HG03280 (cell line): ENCODE results near the gene NPTXR.

Source experiments
- ATAC-seq: cut with Tn5 transposase; IDR thresholded peaks from one replicate; pipeline ENCODE4 v1.9.1; 2021; ENCODE audit warnings: mild to moderate bottlenecking, moderate library complexity; ENCODE audit not compliant: unreplicated experiment

The NPTXR gene

GRCh38 chr22:38799265-38800002 lies 44.4 kb downstream of the NPTXR start:
- no peak for ATAC-seq

DNA sequence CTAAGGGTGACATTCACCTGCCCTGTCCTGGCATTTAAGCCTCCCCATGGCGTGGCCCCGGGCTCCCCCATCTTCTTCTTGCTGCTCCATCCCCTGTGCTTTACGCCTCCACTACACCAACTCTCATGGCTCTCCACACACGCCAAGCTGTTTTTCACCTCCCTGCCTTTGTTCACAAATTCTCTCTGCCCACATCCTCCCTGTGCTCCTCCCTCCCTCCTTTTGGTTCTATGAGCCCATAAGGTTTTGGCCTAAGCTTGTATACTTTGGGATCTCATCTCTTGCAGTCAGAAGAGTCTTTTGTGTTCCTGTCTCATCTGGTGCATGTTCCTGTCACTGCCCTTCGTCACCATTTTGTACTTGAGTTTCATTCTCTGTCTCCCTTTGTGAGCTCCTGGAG lies 45.3 kb downstream of the NPTXR start:
- ATAC-seq = no peak

GRCh38 chr22:38796262-38796957 lies 47.4 kb downstream of the NPTXR start:
- no peak for ATAC-seq

DNA sequence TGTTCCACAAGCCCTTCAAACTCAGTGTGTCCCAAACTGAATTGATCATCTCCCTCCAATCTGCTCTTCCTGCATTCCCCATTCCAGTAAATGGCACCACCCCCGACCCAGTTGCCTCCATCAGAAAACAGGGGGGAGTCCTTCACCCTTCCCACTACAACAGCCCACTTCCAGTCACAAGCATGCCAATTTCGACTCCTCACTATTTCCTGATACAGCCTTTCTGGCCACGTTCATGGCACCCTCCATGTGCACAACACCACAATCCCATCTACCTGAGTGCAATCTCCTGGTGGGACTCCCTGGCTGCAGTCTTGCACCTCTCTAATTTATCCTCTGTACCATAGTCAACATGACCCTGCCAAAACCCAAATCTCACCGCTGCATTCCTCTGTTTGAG lies 48.3 kb downstream of the NPTXR start:
- ATAC-seq = no peak

DNA sequence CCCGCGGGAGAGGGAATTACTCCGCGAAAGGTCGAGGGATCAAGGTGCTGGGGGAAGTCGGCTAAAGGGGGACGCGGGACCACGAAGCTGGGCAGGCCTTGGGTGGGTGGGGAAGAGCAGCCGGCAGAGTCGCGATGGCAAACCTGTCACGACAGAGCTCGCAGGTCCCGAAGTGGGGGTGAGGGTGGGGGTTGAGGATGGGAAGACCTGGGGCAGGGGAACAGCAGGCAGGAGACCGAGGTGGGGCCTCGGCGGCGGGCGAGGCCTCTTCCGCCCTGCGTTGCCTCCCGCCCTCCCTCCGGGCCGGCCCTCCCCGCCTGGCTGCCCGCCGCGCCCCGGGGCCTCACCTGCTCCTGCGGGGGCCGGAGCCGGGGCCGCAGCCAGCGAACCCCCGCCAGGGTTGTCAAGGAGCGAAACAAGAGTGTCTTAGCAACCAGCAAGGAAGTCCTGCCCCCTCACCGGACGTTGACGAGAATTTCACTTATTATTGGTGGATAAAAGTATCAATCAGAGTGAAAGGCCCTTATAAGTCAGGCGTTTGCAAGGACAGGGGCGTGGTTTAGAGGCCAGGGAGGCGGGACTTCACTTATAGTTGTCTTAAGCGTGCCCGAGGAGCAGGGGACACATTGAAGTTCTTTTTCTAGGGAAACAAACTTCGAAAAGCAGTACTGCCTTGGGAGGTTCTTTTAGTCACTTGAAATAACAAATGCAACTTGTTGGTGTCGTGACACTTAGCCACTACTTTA lies 49.9 kb downstream of the NPTXR start, which contains the start of gene DNAL4:
Gene DNAL4, minus strand, starts transcription at position 423 of the 746 bp plus-strand sequence. CDS start 11,412 bp downstream, outside the sequence.
- ATAC-seq = peak; percentile 98

DNA sequence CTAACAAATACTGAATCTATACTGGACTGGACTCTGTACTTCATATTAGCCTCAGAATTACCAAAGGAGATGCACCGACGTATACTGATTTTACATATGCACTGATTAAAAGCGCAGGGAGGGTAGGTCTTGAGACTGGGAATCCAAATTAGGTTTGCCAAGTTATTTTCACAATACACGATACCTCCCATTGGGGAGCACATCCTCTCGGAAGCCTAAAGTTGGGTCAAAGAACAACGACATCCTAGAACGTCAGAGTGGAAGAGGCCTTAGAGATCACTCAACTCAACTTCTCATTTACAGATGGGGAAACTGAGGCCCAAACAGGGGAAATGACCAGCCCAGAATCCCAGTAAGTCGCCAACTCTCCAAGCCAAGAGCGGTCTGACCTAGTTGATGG lies 50.5 kb downstream of the NPTXR start:
- no peak for ATAC-seq

GRCh38 chr22:38792833-38793232 lies 51.0 kb downstream of the NPTXR start:
- no peak for ATAC-seq

DNA sequence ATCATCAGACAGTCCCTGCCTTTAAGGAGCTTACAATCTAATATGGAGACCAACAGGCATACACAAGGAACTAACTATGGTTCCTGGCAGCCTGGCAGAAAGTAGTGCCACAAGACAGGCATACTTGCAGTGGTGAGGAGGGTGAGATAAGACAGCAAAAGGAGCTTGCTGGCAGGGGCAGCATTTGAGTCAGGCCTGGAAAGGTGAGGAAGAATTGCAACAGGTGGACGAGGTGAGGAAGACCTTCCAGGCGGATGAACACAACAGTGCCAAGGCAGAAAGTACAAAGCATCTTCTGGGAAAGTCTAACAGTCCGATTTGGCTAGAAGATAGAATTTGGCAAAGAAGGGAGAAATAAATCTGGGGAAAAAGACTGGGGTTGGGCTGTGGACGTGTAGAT lies 54.2 kb downstream of the NPTXR start:
- no peak for ATAC-seq

DNA sequence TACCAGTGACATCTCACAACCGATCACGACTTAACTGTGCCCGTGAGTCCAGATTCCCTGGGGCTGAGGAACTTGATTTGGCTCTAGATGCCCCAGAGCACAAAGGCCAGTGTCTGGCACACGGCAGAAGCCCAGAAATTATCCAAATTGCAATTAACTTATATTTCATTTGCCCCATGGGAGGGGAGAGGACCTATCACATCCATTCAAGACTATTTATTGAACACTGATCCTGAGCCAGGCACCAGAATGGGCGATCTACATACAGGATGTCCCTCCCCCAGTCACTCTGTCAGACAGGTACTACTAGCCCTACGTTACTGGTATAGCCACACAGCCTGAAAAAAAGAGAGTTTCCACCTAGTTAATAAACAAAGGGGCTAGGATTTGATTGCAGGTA lies 55.0 kb downstream of the NPTXR start:
- ATAC-seq = no peak

DNA sequence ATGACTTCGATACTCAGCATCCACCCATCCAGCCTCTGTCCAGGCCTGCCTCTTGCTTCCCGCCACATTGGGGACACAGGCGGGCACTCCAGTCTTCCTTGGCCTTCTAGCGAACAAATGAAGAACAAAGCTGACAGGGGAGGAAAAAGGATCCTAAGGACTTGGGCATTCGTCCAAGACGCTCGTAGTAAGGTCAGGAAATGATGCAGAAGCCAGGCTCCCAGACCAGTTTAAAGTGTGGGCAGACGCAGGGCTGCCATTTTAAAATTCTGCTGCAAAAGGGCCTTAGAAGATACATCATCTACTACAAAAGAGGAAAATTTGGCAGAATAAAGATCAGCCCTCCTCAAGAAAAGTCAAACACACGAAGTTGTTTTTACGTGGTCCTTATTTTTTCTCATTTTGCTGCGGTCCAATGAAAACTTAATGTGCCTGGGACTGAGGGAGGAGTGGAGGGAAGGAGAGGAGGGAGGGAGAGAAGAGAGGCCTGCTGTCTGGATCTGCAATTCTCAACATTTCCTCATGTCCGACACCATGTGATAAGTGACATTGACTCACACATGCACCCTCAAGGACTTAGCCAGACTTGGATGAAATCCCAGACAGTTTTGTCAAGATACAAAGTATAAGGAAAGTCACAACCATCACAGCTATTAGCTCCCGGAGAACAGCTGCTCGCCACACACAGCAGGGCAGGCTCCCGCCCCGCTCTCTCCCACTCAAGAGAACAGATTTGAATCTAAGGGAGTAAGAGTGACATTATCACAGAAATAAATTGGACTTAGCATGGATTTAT lies 55.6 kb downstream of the NPTXR start:
- no peak for ATAC-seq

GRCh38 chr22:38786631-38787030 lies 57.2 kb downstream of the NPTXR start:
- ATAC-seq = no peak

DNA sequence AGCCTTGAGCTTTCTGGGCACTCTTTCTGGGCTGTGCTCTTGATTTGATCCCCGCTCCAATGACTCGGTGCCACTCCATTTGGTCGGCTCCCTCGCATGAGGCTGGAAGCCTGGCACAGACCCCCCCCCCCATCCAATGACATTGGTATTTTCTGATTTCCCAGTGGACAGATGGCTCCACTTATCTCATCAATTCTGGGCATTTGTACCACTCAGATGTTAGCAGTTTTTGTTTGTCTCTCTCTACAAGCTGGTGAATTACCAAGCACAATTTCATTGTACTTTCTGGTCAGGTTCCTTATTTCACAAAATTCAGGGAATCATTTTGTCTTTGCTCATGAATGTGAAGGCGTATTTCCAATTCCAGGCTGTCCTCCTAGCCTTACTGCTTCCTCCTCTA lies 59.0 kb downstream of the NPTXR start:
- ATAC-seq = no peak

GRCh38 chr22:38784035-38784434 lies 59.8 kb downstream of the NPTXR start:
- no peak for ATAC-seq

GRCh38 chr22:38783095-38783615 lies 60.7 kb downstream of the NPTXR start:
- no peak for ATAC-seq

- no peak for ATAC-seq
Measured at GRCh38 chr22:38782402-38783094, 61.3 kb downstream of the NPTXR start.

GRCh38 chr22:38781033-38781432 lies 62.8 kb downstream of the NPTXR start:
- ATAC-seq = no peak

- ATAC-seq = no peak
Measured at GRCh38 chr22:38777087-38777671, 66.6 kb downstream of the NPTXR start.

DNA sequence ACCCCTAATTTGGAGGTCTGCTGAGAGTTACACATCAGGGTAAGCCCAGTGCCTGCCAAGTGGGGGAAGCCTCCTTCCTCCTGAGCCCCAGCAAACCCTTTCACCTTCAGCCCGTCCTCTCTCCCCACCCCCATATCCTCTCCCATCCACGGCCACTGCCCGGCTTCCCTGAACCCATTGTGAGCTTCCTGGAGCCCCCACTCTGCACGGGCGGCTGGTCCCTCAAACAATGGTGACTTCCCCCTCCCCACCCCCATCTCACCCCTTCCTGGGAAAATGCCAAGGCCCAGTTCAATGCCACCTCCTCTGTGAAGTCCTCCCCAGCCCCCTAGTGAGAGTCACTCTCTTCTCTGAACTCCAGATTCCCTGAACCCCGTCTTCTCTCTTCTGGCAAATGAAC lies 67.7 kb downstream of the NPTXR start:
- no peak for ATAC-seq

GRCh38 chr22:38775656-38776055 lies 68.2 kb downstream of the NPTXR start:
- no peak for ATAC-seq
